CD4-positive, alpha-beta T cell (primary cell): ENCODE data around the gene SORCS2. TPM values are rescaled to one million over a fixed set of nuclear protein-coding genes. Genes with fewer than 3 reads are reported as not detected.

Experiments used
- ATAC-seq: fragments of 200-7000 bp; cut with Tn5 transposase; one replicate; pipeline ENCODE4 v1.10.0; 2022; ENCODE audit warnings: mild to moderate bottlenecking; ENCODE audit not compliant: poor library complexity
- CTCF ChIA-PET: fragments of 350-600 bp; sonication (Branson Sonifier 250); formaldehyde crosslinking; loops from one replicate; lab custom pipeline; 2021; ENCODE audit warnings: antibody characterized with exemption, inconsistent platforms; lab: Charles Lee
- POLR2A ChIA-PET: fragments of 350-600 bp; sonication (Branson Sonifier 250); formaldehyde crosslinking; loops from one replicate; lab custom pipeline; 2021; ENCODE audit warnings: antibody characterized with exemption, inconsistent platforms; lab: Charles Lee
- DNase-seq, 14 experiments: peaks; one replicate each; pipeline ENCODE4 v3.0.0-alpha.2; 2013 to 2020; ENCODE audit warnings: mixed read lengths in 2 of 14
- H3K27ac ChIP-seq, 2 donors: one replicate each; pipeline versions ENCODE4 v1.5.1 to v1.7.0; 2013; ENCODE audit warnings: low read length in 2 of 2, low read depth in 1 of 2, mild to moderate bottlenecking in 1 of 2
- H3K27me3 ChIP-seq, 2 experiments: 1 replicate in 1 of 2; 2 replicates in 1 of 2; pipeline versions ENCODE4 v1.6.1 to v1.7.0; 2013; ENCODE audit warnings: low read length in 2 of 2, control low read depth in 1 of 2, mild to moderate bottlenecking in 1 of 2, moderate library complexity in 1 of 2; ENCODE audit not compliant: insufficient read depth in 2 of 2, control insufficient read depth in 1 of 2
- H3K36me3 ChIP-seq: one replicate; pipeline ENCODE4 v1.6.1; 2013; ENCODE audit warnings: low read length, control low read depth; ENCODE audit not compliant: insufficient read depth
- H3K4me1 ChIP-seq: one replicate; pipeline ENCODE4 v1.6.1; 2013; ENCODE audit warnings: low read length, control low read depth; ENCODE audit not compliant: insufficient read depth
- H3K4me3 ChIP-seq: one replicate; pipeline ENCODE4 v1.5.1; 2013; ENCODE audit warnings: mild to moderate bottlenecking, low read length, moderate library complexity
- H3K9me3 ChIP-seq, 2 experiments: 1 replicate in 1 of 2; 2 replicates in 1 of 2; pipeline versions ENCODE4 v1.6.1 to v1.7.0; 2013; ENCODE audit warnings: low read length in 2 of 2, mild to moderate bottlenecking in 2 of 2, control low read depth in 1 of 2, moderate library complexity in 1 of 2; ENCODE audit not compliant: control insufficient read depth in 1 of 2, insufficient read depth in 1 of 2
- H3K27ac Mint-ChIP-seq: one replicate; pipeline ENCODE4 v1.8.0; 2020; ENCODE audit warnings: mixed read lengths
- H3K27me3 Mint-ChIP-seq: one replicate; pipeline ENCODE4 v1.8.0; 2021; ENCODE audit warnings: mixed read lengths
- H3K36me3 Mint-ChIP-seq: one replicate; pipeline ENCODE4 v1.8.0; 2021; ENCODE audit warnings: low read depth, mixed read lengths
- H3K4me1 Mint-ChIP-seq: one replicate; pipeline ENCODE4 v1.8.0; 2021; ENCODE audit warnings: low read depth, mixed read lengths
- H3K4me3 Mint-ChIP-seq: one replicate; pipeline ENCODE4 v1.8.0; 2020; ENCODE audit warnings: mild to moderate bottlenecking, mixed read lengths
- H3K9me3 Mint-ChIP-seq: one replicate; pipeline ENCODE4 v1.8.0; 2020; ENCODE audit warnings: mixed read lengths
- intact Hi-C, 2 experiments: fragments of 100-400 bp; cut with DNase I in 1 of 2; cut with micrococcal nuclease in 1 of 2; formaldehyde crosslinking; loops; one replicate each; pipeline versions ENCODE4 v1.15.1 to v1.9.0; 2023 to 2025; cut with DNase I, micrococcal nuclease
- total RNA-seq, 174 experiments: library from RNA in 2 of 174; stranded (reverse) in 2 of 174; gene quantifications; one replicate each; pipeline ENCODE4 v1.2.3 and lab custom pipeline; 2021 to 2026
- TF ChIP-seq, protein P1 (sequence below): fragments of 200-600 bp; IDR thresholded peaks from one replicate; pipeline ENCODE4 v1.8.0; 2022; ENCODE audit warnings: antibody characterized with exemption, mild to moderate bottlenecking

Gene SORCS2
- total RNA-seq, 2 experiments from 2014 or later: not detected

DNA sequence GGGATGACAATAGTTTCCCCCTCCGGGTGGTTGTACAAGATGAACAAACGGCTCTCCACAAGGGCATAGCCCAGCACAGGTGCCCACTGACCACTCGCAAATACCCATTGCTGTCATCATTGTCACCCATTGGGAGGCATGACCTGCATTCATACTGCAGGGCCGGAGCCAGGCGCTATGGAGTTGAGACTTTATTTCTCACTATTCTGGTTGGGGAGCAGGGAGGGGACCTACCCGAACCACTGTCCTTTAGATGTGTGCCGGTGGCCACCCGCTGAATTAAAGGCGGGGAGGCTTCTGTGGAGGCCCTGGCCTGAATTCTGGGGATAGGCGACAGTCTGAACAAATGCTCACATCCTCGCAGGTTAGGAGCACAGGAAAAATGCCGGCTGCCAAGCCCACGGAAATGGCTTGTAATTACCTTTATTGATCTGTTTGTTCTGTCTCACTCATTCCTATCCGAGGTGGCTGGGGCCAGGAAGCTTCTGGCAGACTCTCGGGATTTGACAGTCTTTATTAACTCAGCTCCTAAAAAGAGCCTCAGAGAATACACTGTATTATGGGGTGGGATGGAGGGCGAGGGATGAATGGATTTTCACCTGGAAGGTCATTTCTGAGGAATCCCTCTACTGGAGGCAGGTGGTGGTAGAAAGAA is 367.5 kb downstream of the SORCS2 start:
- H3K4me3 ChIP-seq: no peak overlapping the region
- Mint-ChIP-seq H3K27ac (no peak overlapping the region), H3K4me3 (no peak overlapping the region), H3K4me1 (no peaks in the 10 kb centered on the region), H3K36me3 (no peaks in the 10 kb centered on the region), H3K9me3 (peaks cover 3% of the 10 kb centered on the region), H3K27me3 (no peaks in the 10 kb centered on the region)
- peaks cover 0 to 2% of the 10 kb centered on the region in 2 experiments for H3K27me3 ChIP-seq
- ChIA-PET POLR2A (no interaction called here), CTCF (no interaction called here)
- H3K36me3 ChIP-seq: no peaks in the 10 kb centered on the region
- no peaks in the 10 kb centered on the region for H3K4me1 ChIP-seq
- ATAC-seq (no peak), DNase-seq (no peak)
- H3K27ac ChIP-seq: no peak overlapping the region
- H3K9me3 ChIP-seq: peaks cover 0 to 39% of the 10 kb centered on the region in 2 experiments
- intact Hi-C loops: no loop called here
- TF ChIP-seq, protein P1, sequence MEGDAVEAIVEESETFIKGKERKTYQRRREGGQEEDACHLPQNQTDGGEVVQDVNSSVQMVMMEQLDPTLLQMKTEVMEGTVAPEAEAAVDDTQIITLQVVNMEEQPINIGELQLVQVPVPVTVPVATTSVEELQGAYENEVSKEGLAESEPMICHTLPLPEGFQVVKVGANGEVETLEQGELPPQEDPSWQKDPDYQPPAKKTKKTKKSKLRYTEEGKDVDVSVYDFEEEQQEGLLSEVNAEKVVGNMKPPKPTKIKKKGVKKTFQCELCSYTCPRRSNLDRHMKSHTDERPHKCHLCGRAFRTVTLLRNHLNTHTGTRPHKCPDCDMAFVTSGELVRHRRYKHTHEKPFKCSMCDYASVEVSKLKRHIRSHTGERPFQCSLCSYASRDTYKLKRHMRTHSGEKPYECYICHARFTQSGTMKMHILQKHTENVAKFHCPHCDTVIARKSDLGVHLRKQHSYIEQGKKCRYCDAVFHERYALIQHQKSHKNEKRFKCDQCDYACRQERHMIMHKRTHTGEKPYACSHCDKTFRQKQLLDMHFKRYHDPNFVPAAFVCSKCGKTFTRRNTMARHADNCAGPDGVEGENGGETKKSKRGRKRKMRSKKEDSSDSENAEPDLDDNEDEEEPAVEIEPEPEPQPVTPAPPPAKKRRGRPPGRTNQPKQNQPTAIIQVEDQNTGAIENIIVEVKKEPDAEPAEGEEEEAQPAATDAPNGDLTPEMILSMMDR: no peak

DNA sequence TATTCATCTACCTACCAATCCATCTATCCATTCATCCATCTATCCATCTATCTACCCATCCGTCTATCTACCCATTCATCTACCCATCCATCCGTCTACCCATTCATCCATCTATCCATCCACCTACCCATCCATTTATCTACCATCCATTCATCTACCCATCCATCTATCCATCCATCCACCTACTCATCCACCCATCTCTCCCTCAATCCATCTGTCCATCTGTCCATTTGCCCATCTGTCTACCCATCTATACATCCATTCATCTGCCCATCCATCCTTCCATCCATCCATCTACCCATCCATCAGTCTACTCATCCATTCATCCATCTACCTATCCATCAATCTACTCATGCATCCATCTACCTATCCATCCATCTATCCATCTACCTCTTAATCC is 369.2 kb downstream of the SORCS2 start:
- no peaks in the 10 kb centered on the region for H3K27me3 ChIP-seq
- no peaks in the 10 kb centered on the region for H3K27me3 Mint-ChIP-seq
- no peak overlapping the region for H3K4me3 Mint-ChIP-seq
- TF ChIP-seq, protein P1: no peak
- no peak overlapping the region for H3K4me3 ChIP-seq
- ChIA-PET POLR2A (no interaction called here), CTCF (no interaction called here)
- ATAC-seq (no peak), DNase-seq (no peak)
- H3K9me3 Mint-ChIP-seq: peaks cover 3% of the 10 kb centered on the region
- no peaks in the 10 kb centered on the region for H3K4me1 Mint-ChIP-seq
- no peaks in the 10 kb centered on the region for H3K36me3 Mint-ChIP-seq
- intact Hi-C loops: no loop called here
- peaks cover 0 to 27% of the 10 kb centered on the region in 2 experiments for H3K9me3 ChIP-seq
- no peaks in the 10 kb centered on the region for H3K36me3 ChIP-seq
- no peak overlapping the region for H3K27ac ChIP-seq
- no peaks in the 10 kb centered on the region for H3K4me1 ChIP-seq
- H3K27ac Mint-ChIP-seq: no peak overlapping the region

DNA sequence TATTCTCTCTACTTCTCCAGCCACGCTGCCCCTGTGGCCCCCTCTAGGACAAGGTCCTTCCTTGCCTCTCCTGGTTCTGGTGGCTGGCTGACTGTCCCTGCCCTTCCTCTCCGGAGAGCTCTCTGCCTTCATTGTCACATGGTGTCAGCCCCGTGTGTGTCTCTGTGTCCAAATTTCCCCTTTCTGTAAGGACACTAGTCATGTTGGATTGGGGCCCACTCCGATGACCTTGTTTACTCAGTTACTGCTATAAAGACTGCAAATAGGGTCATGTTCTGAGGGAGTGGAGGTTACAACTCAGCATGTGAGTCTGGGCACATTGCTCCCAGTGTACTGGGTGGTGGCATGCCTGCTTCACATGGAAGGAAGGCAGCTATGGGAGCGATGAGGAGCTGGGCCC is 371.9 kb downstream of the SORCS2 start:
- Mint-ChIP-seq H3K36me3 (no peaks in the 10 kb centered on the region), H3K27ac (no peak overlapping the region), H3K4me1 (no peaks in the 10 kb centered on the region), H3K27me3 (no peaks in the 10 kb centered on the region), H3K9me3 (no peaks in the 10 kb centered on the region), H3K4me3 (no peak overlapping the region)
- no peaks in the 10 kb centered on the region for H3K36me3 ChIP-seq
- POLR2A ChIA-PET: no interaction called here
- intact Hi-C loops: no loop called here
- no peak overlapping the region for H3K27ac ChIP-seq
- no peak for ATAC-seq
- CTCF ChIA-PET: no interaction called here
- H3K27me3 ChIP-seq: no peaks in the 10 kb centered on the region
- TF ChIP-seq, protein P1: no peak
- H3K4me3 ChIP-seq: no peak overlapping the region
- H3K4me1 ChIP-seq: no peaks in the 10 kb centered on the region
- no peak for DNase-seq
- peaks cover 0 to 8% of the 10 kb centered on the region in 2 experiments for H3K9me3 ChIP-seq
